K562 (cell line): ENCODE data around the gene CD93. TPM values are rescaled to one million over a fixed set of nuclear protein-coding genes. Genes with fewer than 3 reads are reported as not detected.

Experiments used
- ELF2 ChIP-seq: fragments of 250-450 bp; sonication (Bioruptor Pico); IDR thresholded peaks from 2 replicates; pipeline ENCODE4 v1.5.0; 2021; ENCODE audit warnings: mild to moderate bottlenecking
- GATAD2A ChIP-seq: fragments of 450-650 bp; IDR thresholded peaks from 2 replicates; pipeline ENCODE4 v1.6.1; 2017
- SAFB ChIP-seq: fragments of 200-400 bp; formaldehyde crosslinking; IDR thresholded peaks from 2 replicates; pipeline ENCODE4 v1.6.1; 2017; ENCODE audit warnings: low read depth, low read length, borderline replicate concordance
- ZNF384 ChIP-seq: IDR thresholded peaks from 2 replicates; pipeline ENCODE4 v1.6.1; 2012; ENCODE audit warnings: low read depth, low read length, improper control_type of control experiment
- polyA plus RNA-seq, 8 experiments: library from polyadenylated mRNA; depleted of rRNA in 4 of 8; stranded (reverse) in 5 of 8; unstranded in 3 of 8; fragments of >200 nt; fragmentation: Nextera tagmentation in 2 of 8; fragmentation: Illumina TruSeq in 1 of 8; extraction: Ambion mirVana in 2 of 8; extraction: Trizol in 1 of 8; gene quantifications; 2 replicates each; pipeline versions ENCODE4 v1.2.1 to v1.2.3, GENCODE V29; 2011 to 2014; ENCODE audit warnings: inconsistent platforms in 1 of 8, missing spikeins in 1 of 8
- total RNA-seq, 7 experiments: library from RNA; depleted of rRNA in 6 of 7; stranded (reverse); fragments of >200 nt in 6 of 7; fragmentation: Illumina TruSeq in 2 of 7; extraction: Trizol in 2 of 7; gene quantifications; 2 replicates each; pipeline versions ENCODE4 v1.2.1 to v1.2.3, GENCODE V29; 2011 to 2021; ENCODE audit warnings: low replicate concordance in 1 of 7
- TF ChIP-seq, protein P1 (sequence below): fragments of 450-650 bp; IDR thresholded peaks from 2 replicates; pipeline ENCODE4 v1.6.1; 2016; ENCODE audit warnings: mild to moderate bottlenecking, moderate library complexity
- TF ChIP-seq, protein P2 (sequence below): sonication (generic); formaldehyde crosslinking; IDR thresholded peaks from 2 replicates; pipeline ENCODE4 v1.4.0; 2020; ENCODE audit warnings: mild to moderate bottlenecking, missing genetic modification reagents

CD93 gene
- total and polyA plus RNA-seq, 9 of the 15 experiments (the other 6 are each of a cell fraction or from before 2014, with no cell fraction given), result 0.03 to 0.20 (median 0.05) TPM

DNA sequence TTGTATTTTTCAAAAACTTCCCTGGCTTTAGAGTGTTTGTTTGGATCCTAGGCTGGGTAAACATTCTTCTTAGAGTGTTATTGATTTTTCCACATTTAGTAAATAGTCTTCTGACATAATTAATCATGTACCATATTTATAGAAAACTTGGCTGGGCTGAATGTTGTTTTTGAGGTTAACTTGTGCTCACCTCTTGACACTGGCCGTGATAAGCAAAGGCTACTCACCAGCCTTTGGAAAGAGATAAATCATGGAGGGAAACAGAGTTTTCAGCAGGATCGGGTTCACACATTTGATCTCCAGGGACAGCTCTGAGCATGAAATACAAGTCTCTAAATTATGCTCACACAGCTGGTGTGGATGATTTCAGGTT is 6.2 kb upstream of the CD93 start (continued):
- TF ChIP-seq GATAD2A (no peak), ZNF384 (no peak), ELF2 (CRISPR knock-in tag) (no peak), SAFB (no peak)
- TF ChIP-seq, protein P1, sequence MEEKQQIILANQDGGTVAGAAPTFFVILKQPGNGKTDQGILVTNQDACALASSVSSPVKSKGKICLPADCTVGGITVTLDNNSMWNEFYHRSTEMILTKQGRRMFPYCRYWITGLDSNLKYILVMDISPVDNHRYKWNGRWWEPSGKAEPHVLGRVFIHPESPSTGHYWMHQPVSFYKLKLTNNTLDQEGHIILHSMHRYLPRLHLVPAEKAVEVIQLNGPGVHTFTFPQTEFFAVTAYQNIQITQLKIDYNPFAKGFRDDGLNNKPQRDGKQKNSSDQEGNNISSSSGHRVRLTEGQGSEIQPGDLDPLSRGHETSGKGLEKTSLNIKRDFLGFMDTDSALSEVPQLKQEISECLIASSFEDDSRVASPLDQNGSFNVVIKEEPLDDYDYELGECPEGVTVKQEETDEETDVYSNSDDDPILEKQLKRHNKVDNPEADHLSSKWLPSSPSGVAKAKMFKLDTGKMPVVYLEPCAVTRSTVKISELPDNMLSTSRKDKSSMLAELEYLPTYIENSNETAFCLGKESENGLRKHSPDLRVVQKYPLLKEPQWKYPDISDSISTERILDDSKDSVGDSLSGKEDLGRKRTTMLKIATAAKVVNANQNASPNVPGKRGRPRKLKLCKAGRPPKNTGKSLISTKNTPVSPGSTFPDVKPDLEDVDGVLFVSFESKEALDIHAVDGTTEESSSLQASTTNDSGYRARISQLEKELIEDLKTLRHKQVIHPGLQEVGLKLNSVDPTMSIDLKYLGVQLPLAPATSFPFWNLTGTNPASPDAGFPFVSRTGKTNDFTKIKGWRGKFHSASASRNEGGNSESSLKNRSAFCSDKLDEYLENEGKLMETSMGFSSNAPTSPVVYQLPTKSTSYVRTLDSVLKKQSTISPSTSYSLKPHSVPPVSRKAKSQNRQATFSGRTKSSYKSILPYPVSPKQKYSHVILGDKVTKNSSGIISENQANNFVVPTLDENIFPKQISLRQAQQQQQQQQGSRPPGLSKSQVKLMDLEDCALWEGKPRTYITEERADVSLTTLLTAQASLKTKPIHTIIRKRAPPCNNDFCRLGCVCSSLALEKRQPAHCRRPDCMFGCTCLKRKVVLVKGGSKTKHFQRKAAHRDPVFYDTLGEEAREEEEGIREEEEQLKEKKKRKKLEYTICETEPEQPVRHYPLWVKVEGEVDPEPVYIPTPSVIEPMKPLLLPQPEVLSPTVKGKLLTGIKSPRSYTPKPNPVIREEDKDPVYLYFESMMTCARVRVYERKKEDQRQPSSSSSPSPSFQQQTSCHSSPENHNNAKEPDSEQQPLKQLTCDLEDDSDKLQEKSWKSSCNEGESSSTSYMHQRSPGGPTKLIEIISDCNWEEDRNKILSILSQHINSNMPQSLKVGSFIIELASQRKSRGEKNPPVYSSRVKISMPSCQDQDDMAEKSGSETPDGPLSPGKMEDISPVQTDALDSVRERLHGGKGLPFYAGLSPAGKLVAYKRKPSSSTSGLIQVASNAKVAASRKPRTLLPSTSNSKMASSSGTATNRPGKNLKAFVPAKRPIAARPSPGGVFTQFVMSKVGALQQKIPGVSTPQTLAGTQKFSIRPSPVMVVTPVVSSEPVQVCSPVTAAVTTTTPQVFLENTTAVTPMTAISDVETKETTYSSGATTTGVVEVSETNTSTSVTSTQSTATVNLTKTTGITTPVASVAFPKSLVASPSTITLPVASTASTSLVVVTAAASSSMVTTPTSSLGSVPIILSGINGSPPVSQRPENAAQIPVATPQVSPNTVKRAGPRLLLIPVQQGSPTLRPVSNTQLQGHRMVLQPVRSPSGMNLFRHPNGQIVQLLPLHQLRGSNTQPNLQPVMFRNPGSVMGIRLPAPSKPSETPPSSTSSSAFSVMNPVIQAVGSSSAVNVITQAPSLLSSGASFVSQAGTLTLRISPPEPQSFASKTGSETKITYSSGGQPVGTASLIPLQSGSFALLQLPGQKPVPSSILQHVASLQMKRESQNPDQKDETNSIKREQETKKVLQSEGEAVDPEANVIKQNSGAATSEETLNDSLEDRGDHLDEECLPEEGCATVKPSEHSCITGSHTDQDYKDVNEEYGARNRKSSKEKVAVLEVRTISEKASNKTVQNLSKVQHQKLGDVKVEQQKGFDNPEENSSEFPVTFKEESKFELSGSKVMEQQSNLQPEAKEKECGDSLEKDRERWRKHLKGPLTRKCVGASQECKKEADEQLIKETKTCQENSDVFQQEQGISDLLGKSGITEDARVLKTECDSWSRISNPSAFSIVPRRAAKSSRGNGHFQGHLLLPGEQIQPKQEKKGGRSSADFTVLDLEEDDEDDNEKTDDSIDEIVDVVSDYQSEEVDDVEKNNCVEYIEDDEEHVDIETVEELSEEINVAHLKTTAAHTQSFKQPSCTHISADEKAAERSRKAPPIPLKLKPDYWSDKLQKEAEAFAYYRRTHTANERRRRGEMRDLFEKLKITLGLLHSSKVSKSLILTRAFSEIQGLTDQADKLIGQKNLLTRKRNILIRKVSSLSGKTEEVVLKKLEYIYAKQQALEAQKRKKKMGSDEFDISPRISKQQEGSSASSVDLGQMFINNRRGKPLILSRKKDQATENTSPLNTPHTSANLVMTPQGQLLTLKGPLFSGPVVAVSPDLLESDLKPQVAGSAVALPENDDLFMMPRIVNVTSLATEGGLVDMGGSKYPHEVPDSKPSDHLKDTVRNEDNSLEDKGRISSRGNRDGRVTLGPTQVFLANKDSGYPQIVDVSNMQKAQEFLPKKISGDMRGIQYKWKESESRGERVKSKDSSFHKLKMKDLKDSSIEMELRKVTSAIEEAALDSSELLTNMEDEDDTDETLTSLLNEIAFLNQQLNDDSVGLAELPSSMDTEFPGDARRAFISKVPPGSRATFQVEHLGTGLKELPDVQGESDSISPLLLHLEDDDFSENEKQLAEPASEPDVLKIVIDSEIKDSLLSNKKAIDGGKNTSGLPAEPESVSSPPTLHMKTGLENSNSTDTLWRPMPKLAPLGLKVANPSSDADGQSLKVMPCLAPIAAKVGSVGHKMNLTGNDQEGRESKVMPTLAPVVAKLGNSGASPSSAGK, result no peak; the same call in 1 of the 2 replicates
- TF ChIP-seq, protein P2, sequence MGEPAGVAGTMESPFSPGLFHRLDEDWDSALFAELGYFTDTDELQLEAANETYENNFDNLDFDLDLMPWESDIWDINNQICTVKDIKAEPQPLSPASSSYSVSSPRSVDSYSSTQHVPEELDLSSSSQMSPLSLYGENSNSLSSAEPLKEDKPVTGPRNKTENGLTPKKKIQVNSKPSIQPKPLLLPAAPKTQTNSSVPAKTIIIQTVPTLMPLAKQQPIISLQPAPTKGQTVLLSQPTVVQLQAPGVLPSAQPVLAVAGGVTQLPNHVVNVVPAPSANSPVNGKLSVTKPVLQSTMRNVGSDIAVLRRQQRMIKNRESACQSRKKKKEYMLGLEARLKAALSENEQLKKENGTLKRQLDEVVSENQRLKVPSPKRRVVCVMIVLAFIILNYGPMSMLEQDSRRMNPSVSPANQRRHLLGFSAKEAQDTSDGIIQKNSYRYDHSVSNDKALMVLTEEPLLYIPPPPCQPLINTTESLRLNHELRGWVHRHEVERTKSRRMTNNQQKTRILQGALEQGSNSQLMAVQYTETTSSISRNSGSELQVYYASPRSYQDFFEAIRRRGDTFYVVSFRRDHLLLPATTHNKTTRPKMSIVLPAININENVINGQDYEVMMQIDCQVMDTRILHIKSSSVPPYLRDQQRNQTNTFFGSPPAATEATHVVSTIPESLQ (CRISPR knock-in tag), result no peak
- TF ChIP-seq, all 486 proteins: peak for 49
